Measurements from ENCODE around the gene CAP2.

CAP2 gene

DNA sequence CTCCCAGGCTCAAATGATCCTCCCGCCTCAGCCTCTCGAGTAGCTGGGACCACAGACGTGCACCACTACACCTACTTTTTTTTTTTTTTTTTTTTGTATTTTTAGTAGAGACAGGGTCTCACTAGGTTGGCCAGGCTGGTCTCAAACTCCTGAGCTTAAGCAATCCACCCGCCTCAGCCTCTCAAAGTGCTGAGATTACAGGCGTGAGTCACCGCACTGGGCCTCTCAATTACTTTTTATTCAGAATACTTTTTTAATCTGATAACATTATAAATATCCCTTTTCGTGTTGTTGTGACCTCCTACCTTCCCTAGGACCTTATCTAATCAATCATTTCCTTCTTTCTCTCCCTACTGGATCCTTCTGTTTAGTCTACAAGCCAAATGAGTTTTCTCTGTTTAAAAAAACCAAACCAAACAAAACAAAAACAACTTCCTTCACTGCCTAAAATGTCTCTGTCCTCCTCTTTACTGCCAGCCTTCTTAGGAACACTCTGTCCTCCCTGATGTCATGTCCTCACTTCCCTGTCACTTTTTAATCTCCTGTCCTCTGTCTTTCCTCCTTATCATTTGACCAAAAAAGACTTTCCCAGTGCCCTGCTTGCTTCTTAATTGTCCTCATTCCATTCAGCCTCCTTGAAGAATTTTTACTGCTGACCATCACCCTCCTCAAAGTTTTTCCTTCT, 85.0 kb downstream of the CAP2 start:
- ATAC-seq = no peak

DNA sequence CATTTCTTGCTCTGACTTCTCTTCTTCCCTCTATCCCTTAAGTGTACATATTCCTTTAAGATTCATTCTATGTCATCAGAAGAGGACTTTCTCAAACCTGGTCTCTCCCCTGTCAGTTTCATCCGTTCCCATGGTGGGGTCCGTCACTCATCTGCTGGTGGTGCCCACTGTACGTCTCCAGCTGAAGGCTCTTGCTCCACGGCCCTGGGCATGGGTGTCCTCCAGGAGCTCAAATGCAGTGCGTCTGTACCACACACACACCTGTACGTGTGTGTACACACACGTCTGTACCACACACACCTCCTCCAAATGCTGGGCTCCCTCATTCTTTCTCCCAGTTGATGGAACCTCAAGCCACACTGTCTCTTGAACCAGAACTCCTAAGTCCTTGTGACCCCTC, 85.6 kb downstream of the CAP2 start:
- no peak for ATAC-seq
- TF ChIP-seq BACH2 (CRISPR knock-in tag; IDR thresholded peaks at IDR 0.05; ENCODE audit: borderline replicate concordance) (no peak), TOX (CRISPR knock-in tag; IDR thresholded peaks at IDR 0.05; ENCODE audit: borderline replicate concordance) (no peak)

More for the DNA sequence above, 85.0 kb downstream of the CAP2 start:
- TF ChIP-seq, protein P1, sequence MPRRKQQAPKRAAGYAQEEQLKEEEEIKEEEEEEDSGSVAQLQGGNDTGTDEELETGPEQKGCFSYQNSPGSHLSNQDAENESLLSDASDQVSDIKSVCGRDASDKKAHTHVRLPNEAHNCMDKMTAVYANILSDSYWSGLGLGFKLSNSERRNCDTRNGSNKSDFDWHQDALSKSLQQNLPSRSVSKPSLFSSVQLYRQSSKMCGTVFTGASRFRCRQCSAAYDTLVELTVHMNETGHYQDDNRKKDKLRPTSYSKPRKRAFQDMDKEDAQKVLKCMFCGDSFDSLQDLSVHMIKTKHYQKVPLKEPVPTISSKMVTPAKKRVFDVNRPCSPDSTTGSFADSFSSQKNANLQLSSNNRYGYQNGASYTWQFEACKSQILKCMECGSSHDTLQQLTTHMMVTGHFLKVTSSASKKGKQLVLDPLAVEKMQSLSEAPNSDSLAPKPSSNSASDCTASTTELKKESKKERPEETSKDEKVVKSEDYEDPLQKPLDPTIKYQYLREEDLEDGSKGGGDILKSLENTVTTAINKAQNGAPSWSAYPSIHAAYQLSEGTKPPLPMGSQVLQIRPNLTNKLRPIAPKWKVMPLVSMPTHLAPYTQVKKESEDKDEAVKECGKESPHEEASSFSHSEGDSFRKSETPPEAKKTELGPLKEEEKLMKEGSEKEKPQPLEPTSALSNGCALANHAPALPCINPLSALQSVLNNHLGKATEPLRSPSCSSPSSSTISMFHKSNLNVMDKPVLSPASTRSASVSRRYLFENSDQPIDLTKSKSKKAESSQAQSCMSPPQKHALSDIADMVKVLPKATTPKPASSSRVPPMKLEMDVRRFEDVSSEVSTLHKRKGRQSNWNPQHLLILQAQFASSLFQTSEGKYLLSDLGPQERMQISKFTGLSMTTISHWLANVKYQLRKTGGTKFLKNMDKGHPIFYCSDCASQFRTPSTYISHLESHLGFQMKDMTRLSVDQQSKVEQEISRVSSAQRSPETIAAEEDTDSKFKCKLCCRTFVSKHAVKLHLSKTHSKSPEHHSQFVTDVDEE (CRISPR knock-in tag; IDR thresholded peaks at IDR 0.05) = no peak
- TF ChIP-seq TCF4 (CRISPR knock-in tag; IDR thresholded peaks at IDR 0.05; ENCODE audit: borderline replicate concordance) (no peak), BACH2 (CRISPR knock-in tag; IDR thresholded peaks at IDR 0.05; ENCODE audit: borderline replicate concordance) (no peak), PPARA (CRISPR knock-in tag; IDR thresholded peaks at IDR 0.05; ENCODE audit: borderline replicate concordance) (no peak), ARNTL (CRISPR knock-in tag; IDR thresholded peaks at IDR 0.05; ENCODE audit: borderline replicate concordance, low read depth) (no peak), ZC3H10 (CRISPR knock-in tag; IDR thresholded peaks at IDR 0.05) (no peak), RARB (CRISPR knock-in tag; IDR thresholded peaks at IDR 0.05) (no peak), ESRRG (CRISPR knock-in tag; IDR thresholded peaks at IDR 0.05) (no peak), GLIS3 (CRISPR knock-in tag; IDR thresholded peaks at IDR 0.05) (no peak)
- TF ChIP-seq, protein P2, sequence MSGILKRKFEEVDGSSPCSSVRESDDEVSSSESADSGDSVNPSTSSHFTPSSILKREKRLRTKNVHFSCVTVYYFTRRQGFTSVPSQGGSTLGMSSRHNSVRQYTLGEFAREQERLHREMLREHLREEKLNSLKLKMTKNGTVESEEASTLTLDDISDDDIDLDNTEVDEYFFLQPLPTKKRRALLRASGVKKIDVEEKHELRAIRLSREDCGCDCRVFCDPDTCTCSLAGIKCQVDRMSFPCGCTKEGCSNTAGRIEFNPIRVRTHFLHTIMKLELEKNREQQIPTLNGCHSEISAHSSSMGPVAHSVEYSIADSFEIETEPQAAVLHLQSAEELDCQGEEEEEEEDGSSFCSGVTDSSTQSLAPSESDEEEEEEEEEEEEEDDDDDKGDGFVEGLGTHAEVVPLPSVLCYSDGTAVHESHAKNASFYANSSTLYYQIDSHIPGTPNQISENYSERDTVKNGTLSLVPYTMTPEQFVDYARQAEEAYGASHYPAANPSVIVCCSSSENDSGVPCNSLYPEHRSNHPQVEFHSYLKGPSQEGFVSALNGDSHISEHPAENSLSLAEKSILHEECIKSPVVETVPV (CRISPR knock-in tag; IDR thresholded peaks at IDR 0.05) = no peak
- TF ChIP-seq, protein P3, sequence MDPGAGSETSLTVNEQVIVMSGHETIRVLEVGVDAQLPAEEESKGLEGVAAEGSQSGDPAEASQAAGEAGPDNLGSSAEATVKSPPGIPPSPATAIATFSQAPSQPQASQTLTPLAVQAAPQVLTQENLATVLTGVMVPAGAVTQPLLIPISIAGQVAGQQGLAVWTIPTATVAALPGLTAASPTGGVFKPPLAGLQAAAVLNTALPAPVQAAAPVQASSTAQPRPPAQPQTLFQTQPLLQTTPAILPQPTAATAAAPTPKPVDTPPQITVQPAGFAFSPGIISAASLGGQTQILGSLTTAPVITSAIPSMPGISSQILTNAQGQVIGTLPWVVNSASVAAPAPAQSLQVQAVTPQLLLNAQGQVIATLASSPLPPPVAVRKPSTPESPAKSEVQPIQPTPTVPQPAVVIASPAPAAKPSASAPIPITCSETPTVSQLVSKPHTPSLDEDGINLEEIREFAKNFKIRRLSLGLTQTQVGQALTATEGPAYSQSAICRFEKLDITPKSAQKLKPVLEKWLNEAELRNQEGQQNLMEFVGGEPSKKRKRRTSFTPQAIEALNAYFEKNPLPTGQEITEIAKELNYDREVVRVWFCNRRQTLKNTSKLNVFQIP (CRISPR knock-in tag; IDR thresholded peaks at IDR 0.05; ENCODE audit: borderline replicate concordance, low read depth) = no peak

DNA sequence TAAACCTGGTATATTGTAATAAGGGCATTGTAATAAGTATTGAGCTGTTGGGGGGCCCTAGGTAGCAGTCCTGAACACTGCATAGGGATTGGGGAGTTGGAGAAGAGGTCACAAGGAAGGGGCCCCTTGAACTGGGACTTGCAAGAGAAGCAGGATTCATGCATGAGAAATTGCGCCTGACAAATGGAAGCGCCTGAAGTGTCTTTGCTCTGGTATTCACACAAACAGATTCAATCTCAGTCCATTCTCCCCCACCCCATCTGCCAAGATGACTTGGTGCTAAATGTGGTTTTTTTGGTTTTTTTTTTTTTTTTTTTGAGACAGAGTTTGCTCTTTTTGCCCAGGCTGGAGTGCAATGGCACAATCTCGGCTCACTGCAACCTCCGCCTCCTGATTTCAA, 87.1 kb downstream of the CAP2 start:
- no peak for ATAC-seq
- TF ChIP-seq ZFP3 (CRISPR knock-in tag; IDR thresholded peaks at IDR 0.05) (no peak), ESRRG (CRISPR knock-in tag; IDR thresholded peaks at IDR 0.05) (no peak), ZC3H10 (CRISPR knock-in tag; IDR thresholded peaks at IDR 0.05) (no peak), RARB (CRISPR knock-in tag; IDR thresholded peaks at IDR 0.05) (no peak), OSR1 (CRISPR knock-in tag; IDR thresholded peaks at IDR 0.05) (no peak), SNAI2 (CRISPR knock-in tag; IDR thresholded peaks at IDR 0.05) (no peak), ZNF8 (CRISPR knock-in tag; IDR thresholded peaks at IDR 0.05) (no peak)
- TF ChIP-seq, protein P2 (CRISPR knock-in tag; IDR thresholded peaks at IDR 0.05) = no peak
- TF ChIP-seq, protein P1 (CRISPR knock-in tag; IDR thresholded peaks at IDR 0.05) = no peak
- TF ChIP-seq, protein P3 (CRISPR knock-in tag; IDR thresholded peaks at IDR 0.05; ENCODE audit: borderline replicate concordance, low read depth) = no peak
- TF ChIP-seq, protein P4, sequence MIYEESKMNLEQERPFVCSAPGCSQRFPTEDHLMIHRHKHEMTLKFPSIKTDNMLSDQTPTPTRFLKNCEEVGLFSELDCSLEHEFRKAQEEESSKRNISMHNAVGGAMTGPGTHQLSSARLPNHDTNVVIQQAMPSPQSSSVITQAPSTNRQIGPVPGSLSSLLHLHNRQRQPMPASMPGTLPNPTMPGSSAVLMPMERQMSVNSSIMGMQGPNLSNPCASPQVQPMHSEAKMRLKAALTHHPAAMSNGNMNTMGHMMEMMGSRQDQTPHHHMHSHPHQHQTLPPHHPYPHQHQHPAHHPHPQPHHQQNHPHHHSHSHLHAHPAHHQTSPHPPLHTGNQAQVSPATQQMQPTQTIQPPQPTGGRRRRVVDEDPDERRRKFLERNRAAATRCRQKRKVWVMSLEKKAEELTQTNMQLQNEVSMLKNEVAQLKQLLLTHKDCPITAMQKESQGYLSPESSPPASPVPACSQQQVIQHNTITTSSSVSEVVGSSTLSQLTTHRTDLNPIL (CRISPR knock-in tag; IDR thresholded peaks at IDR 0.05; ENCODE audit: low read depth) = no peak
